T-helper 2 cell treated with Interferon-gamma antibody and Interleukin-4, amounts not matched to agents 5 μg/mL and 100 μg/mL, for 36 hours (primary cell): ENCODE results near the gene CEP135.
A peak's percentile ranks its signal among the peaks of the same experiment; 100 is the strongest.
"Not testable (repeated sequence)": the region's sequence is repeated elsewhere in the genome, so short reads cannot be mapped to it uniquely, and the experiment has no call there.

ENCODE experiments used
- DNase-seq: peaks from one replicate; pipeline ENCODE4 v3.0.0; 2021; ENCODE audit warnings: low spot score
- H3K27ac Mint-ChIP-seq: one replicate; pipeline ENCODE4 v1.8.0; 2021; ENCODE audit warnings: mild to moderate bottlenecking, mixed read lengths
- H3K27me3 Mint-ChIP-seq: one replicate; pipeline ENCODE4 v1.8.0; 2021; ENCODE audit warnings: low read depth, mixed read lengths
- H3K36me3 Mint-ChIP-seq: one replicate; pipeline ENCODE4 v1.8.0; 2021; ENCODE audit warnings: low read depth, mixed read lengths
- H3K4me1 Mint-ChIP-seq: one replicate; pipeline ENCODE4 v1.8.0; 2021; ENCODE audit warnings: low read depth, mixed read lengths
- H3K4me3 Mint-ChIP-seq: one replicate; pipeline ENCODE4 v1.8.0; 2022; ENCODE audit warnings: mild to moderate bottlenecking, moderate library complexity, mixed read lengths
- H3K9me3 Mint-ChIP-seq: one replicate; pipeline ENCODE4 v1.8.0; 2021; ENCODE audit warnings: mixed read lengths

CEP135 gene

DNA sequence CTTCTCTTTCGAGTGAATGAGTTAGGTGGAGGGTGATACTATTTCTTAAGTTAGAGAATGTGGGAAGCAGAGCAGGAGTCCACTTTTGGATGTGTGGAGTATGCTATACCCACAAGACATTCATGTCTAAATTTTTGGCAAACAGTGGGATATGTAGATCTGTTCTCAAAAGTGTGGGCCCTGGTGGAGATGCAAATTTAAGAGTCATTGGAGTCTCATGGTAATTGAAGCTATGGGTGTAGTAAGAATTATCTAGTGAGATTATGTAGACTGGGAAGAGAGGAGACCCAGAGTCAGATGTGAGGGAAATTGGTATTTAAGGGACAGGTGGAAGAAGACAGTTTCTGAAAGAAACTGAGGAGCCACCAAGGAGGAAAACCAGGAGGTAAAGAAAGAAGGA, 7.0 kb downstream of the CEP135 start:
- DNase-seq = no peak
- no peak overlapping the region for H3K27ac Mint-ChIP-seq

DNA sequence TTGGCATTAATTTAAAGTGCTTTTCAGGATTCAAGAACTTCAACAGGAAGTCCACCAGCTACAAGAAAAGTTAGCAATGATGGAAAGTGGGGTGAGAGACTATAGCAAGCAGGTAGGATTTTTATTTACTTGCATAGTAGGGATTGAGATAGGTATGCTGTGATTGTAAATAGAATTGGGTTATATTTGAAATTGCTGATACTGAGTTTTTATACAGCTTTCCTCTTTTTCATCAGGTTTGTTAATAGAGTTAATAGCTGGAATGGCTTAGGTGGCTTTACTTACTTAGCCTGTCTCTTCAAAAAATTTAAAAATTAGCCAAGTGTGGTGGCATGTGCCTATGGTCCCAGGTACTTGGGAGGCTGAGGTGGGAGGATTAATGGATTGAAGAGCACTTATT, 10.9 kb downstream of the CEP135 start:
- H3K27ac Mint-ChIP-seq = no peak overlapping the region
- DNase-seq = no peak
- no peaks in the 10 kb centered on the region for H3K27me3 Mint-ChIP-seq
- peaks cover 47% of the 10 kb centered on the region for H3K36me3 Mint-ChIP-seq
- no peaks in the 10 kb centered on the region for H3K4me1 Mint-ChIP-seq
- H3K4me3 Mint-ChIP-seq = no peak overlapping the region
- no peaks in the 10 kb centered on the region for H3K9me3 Mint-ChIP-seq

More for the DNA sequence above, 7.0 kb downstream of the CEP135 start:
- H3K36me3 Mint-ChIP-seq = peaks cover 48% of the 10 kb centered on the region
- H3K9me3 Mint-ChIP-seq = no peaks in the 10 kb centered on the region
- H3K4me1 Mint-ChIP-seq = peaks cover 5% of the 10 kb centered on the region
- H3K27me3 Mint-ChIP-seq = no peaks in the 10 kb centered on the region
- H3K4me3 Mint-ChIP-seq = no peak overlapping the region

DNA sequence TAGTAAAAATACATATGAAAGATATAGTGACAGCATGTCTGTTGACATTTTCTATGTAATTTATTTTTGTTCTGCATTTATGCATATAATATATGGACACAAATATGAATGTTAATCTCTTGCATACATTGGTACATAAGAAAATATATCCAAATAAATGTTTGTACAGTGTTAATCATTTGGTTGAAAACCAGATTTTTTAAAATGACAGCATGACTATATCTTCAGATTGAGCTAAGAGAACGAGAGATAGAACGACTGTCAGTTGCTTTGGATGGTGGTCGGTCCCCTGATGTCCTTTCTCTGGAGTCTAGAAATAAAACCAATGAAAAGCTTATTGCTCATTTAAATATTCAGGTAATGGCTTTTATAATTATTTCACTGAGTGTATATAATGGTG, 15.3 kb downstream of the CEP135 start:
- H3K4me1 Mint-ChIP-seq = no peaks in the 10 kb centered on the region
- H3K27ac Mint-ChIP-seq = no peak overlapping the region
- H3K27me3 Mint-ChIP-seq = no peaks in the 10 kb centered on the region
- H3K36me3 Mint-ChIP-seq = peaks cover 38% of the 10 kb centered on the region
- no peak for DNase-seq
- H3K9me3 Mint-ChIP-seq = no peaks in the 10 kb centered on the region
- no peak overlapping the region for H3K4me3 Mint-ChIP-seq

DNA sequence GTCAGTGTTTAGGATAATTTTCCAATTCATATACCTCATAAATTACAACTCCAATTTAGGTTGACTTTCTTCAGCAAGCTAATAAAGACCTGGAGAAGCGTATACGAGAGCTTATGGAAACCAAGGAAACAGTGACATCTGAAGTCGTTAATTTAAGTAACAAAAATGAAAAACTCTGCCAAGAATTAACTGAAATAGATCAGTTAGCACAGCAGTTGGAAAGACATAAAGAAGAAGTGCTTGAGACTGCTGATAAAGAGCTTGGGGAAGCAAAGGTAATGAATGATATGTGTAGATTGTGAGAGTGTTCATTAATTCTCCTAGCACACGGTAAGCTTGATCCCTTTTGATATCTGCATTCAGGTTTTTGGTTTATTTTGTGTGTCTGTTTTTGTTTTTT, 16.8 kb downstream of the CEP135 start:
- H3K4me1 Mint-ChIP-seq = no peaks in the 10 kb centered on the region
- DNase-seq = no peak
- peaks cover 33% of the 10 kb centered on the region for H3K36me3 Mint-ChIP-seq
- no peak overlapping the region for H3K27ac Mint-ChIP-seq
- H3K4me3 Mint-ChIP-seq = no peak overlapping the region
- H3K27me3 Mint-ChIP-seq = no peaks in the 10 kb centered on the region
- H3K9me3 Mint-ChIP-seq = no peaks in the 10 kb centered on the region

DNA sequence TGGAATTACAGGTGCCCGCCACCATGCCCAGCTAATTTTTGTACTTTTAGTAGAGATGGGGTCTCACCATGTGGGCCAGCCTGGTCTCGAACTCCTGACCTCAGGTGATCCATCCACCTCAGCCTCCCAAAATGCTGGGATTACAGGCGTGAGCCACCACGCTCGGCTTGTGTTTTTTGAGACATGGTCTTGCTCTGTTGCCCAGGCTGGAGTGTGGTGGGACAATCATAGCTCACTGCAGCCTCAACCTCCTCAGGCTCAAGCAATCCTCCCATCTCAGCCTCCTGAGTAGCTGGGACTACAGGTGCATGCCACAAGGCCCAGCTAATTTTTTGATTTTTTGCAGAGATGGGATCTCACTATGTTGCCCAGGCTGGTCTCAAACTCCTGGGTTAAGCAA, 17.6 kb downstream of the CEP135 start:
- H3K36me3 Mint-ChIP-seq = peaks cover 32% of the 10 kb centered on the region
- not testable (repeated sequence) for H3K9me3 Mint-ChIP-seq, H3K4me3 Mint-ChIP-seq, DNase-seq, H3K27ac Mint-ChIP-seq, H3K27me3 Mint-ChIP-seq, H3K4me1 Mint-ChIP-seq

DNA sequence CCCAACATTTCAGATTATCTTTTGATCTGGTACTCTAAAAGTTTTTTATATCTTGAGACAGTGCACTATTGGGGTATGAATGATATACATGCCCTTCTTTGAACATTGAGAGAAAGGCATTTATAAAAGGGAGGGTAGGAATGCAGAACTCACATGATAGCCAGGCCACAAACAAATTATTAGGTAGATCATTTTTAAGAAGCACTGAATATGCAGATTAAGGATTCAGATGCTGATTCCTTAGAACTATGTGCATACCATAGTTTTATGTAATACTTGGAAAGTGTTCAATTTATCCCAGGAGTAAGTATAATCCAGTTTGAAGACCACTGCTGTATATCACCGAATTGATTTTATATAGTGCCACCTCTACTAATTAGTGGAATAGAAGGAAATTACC, 18.6 kb downstream of the CEP135 start:
- H3K36me3 Mint-ChIP-seq = peaks cover 29% of the 10 kb centered on the region
- H3K27me3 Mint-ChIP-seq = no peaks in the 10 kb centered on the region
- no peaks in the 10 kb centered on the region for H3K4me1 Mint-ChIP-seq
- no peak for DNase-seq
- no peaks in the 10 kb centered on the region for H3K9me3 Mint-ChIP-seq
- no peak overlapping the region for H3K4me3 Mint-ChIP-seq
- H3K27ac Mint-ChIP-seq = no peak overlapping the region

DNA sequence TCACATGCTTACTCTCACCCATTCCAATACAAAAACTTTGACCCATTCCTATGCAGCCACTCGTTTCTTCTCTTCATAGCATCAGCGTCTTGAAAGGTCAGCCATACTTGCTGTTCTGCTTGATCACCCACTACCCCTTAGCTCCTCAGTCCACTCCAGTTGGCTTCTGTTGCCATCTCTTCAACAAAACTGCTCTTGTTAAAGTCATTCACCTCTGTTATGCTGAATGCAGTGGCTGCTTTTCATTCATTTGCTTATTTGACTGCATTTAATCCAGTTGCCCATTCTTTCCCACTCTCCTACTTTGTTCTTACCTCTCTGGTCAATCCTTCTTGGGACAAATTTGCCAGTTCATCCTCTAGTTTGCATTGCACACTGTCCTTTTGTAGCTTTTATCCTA, 24.9 kb downstream of the CEP135 start:
- H3K9me3 Mint-ChIP-seq = no peaks in the 10 kb centered on the region
- no peak for DNase-seq
- peaks cover 21% of the 10 kb centered on the region for H3K36me3 Mint-ChIP-seq
- H3K27ac Mint-ChIP-seq = no peak overlapping the region
- no peaks in the 10 kb centered on the region for H3K27me3 Mint-ChIP-seq
- no peak overlapping the region for H3K4me3 Mint-ChIP-seq
- H3K4me1 Mint-ChIP-seq = no peaks in the 10 kb centered on the region

DNA sequence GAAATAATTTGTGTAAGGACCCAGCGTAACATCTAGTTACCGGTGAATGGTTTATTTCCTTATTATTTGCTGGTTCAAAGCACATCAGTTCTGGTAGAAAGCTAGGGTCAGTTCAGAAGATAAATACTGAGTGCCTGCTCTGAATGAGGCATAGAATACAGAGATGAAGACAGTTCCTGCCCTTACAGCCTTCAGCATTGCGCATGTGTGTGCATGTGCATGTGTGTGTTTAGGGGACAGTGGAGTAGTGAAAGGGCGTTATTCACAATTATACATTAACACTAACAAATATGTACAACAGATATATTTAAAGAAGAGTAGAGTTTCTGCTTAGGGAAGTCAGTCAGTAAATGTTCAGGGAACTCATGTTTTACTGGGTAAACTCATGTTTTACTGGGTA, 29.1 kb downstream of the CEP135 start:
- Mint-ChIP-seq H3K27ac (no peak overlapping the region), H3K4me1 (no peaks in the 10 kb centered on the region), H3K27me3 (no peaks in the 10 kb centered on the region), H3K9me3 (no peaks in the 10 kb centered on the region), H3K36me3 (peaks cover 24% of the 10 kb centered on the region), H3K4me3 (no peak overlapping the region)
- no peak for DNase-seq

DNA sequence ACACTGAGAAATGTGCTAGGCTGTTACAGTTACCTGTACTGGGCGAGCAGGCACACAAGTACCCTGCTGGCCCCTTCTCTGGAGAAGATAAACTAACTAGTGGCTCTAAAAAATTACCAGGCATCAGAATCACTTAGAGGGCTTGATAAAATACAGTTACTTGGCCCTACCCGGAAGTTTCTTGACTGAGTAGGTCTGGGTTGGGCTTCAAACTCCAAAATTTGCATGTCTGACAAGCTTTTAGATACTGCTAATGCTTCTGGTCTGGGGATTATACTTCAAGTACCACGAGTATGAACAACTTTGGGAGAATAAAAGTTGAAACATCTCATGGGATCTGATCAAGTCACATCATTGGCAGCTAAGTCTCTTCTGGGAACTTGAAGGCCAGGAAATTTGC, 30.8 kb downstream of the CEP135 start:
- H3K9me3 Mint-ChIP-seq = no peaks in the 10 kb centered on the region
- H3K27me3 Mint-ChIP-seq = no peaks in the 10 kb centered on the region
- DNase-seq = no peak
- no peaks in the 10 kb centered on the region for H3K4me1 Mint-ChIP-seq
- peaks cover 25% of the 10 kb centered on the region for H3K36me3 Mint-ChIP-seq
- no peak overlapping the region for H3K4me3 Mint-ChIP-seq
- no peak overlapping the region for H3K27ac Mint-ChIP-seq

DNA sequence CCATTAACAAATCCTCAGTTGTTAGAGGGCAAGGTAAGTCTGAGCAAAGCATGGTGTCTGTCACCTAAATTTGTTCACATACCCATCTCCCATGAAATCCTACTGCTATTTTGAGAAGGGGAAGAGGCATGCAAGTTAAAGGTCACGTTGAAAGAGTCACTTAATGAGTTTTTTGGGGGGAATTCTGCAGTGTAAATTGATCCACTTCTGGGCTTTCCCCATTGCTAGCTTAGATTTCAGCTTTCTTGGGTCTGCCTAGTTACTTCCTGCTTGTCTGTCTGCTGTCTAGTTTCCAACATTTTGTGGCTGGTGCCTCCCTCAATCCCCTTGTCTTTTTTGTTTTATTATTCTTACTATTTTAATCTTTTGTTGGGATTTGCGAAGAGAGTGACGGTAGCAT, 32.0 kb downstream of the CEP135 start:
- H3K27me3 Mint-ChIP-seq = no peaks in the 10 kb centered on the region
- peaks cover 22% of the 10 kb centered on the region for H3K36me3 Mint-ChIP-seq
- no peaks in the 10 kb centered on the region for H3K9me3 Mint-ChIP-seq
- no peak for DNase-seq
- no peak overlapping the region for H3K4me3 Mint-ChIP-seq
- no peaks in the 10 kb centered on the region for H3K4me1 Mint-ChIP-seq
- no peak overlapping the region for H3K27ac Mint-ChIP-seq

DNA sequence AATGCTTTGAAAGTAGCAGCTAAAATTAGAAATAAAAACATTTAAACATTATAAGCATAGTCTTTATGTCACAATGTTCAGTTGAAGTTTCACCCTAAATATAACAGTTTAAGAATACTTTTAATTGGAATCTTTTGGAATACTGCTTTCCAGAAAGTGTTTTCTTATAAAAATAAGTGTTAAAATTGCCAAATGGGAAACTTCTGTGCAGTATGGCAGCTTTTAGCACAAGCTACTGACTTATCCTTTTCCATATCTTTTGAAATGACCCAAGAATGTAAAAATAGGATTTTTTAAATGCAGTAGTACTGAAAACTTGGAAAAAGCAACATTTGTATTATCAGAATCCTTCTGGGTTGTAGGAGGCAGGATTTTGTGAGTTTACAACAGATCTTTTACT, 34.2 kb downstream of the CEP135 start:
- no peak overlapping the region for H3K27ac Mint-ChIP-seq
- no peaks in the 10 kb centered on the region for H3K4me1 Mint-ChIP-seq
- no peaks in the 10 kb centered on the region for H3K27me3 Mint-ChIP-seq
- H3K9me3 Mint-ChIP-seq = no peaks in the 10 kb centered on the region
- H3K36me3 Mint-ChIP-seq = peaks cover 27% of the 10 kb centered on the region
- no peak overlapping the region for H3K4me3 Mint-ChIP-seq
- no peak for DNase-seq

DNA sequence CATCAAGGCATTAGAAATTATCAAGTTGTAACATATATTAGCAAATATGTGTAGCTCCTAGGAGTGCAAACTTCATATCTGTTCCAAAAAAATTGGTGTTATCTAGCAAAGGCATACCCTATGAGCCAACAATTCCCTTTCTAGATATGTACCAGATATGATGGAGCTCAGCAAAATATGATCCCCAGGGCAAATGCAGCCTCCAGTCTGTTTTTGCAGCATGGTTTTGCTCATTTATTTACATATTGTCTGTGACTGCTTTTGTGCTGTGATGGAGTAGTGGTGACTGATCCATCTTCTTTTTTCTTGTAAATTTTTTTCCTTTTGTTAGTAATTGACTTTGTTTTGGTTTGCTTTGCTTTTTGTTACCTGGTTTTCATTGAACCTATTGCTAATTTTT, 41.0 kb downstream of the CEP135 start:
- peaks cover 34% of the 10 kb centered on the region for H3K36me3 Mint-ChIP-seq
- no peaks in the 10 kb centered on the region for H3K9me3 Mint-ChIP-seq
- DNase-seq = no peak
- H3K27me3 Mint-ChIP-seq = no peaks in the 10 kb centered on the region
- peaks cover 25% of the 10 kb centered on the region for H3K4me1 Mint-ChIP-seq
- no peak overlapping the region for H3K4me3 Mint-ChIP-seq
- H3K27ac Mint-ChIP-seq = no peak overlapping the region

DNA sequence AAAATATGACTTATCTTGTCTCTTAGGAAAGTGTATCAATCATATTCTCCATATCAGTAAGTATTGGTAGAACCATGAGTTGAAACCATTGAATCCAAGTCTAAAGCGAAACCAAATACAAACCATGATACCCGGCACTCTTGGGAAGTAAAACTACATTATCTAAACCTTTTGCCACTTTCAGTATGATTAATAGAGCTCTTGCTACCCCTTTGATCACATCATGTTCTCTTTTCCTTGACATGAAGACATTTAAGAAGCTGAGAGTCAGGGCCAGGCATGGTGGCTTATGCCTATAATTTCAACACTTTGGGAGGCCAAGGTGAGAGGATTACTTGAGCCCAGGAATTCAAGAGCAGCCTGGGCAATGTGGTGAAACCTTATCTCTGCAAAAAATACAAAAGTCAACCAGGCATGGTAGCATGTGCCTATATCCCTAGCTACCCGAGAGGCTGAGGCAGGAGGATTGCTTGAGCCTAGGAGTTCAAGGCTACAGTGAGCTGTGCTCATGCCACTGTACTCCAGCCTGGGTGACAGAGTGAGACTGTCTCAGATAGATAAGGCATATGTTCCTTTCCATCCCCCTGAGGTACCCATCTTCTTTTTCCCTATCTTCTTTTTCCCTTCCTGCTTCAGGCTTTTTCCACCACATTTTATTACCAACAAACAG, 45.4 kb downstream of the CEP135 start:
- Mint-ChIP-seq H3K4me3 (peak overlapping the region; percentile 42), H3K9me3 (no peaks in the 10 kb centered on the region), H3K27me3 (no peaks in the 10 kb centered on the region), H3K4me1 (peaks cover 27% of the 10 kb centered on the region), H3K27ac (peak overlapping the region; percentile 65), H3K36me3 (peaks cover 51% of the 10 kb centered on the region)
- DNase-seq = peak; percentile 14

DNA sequence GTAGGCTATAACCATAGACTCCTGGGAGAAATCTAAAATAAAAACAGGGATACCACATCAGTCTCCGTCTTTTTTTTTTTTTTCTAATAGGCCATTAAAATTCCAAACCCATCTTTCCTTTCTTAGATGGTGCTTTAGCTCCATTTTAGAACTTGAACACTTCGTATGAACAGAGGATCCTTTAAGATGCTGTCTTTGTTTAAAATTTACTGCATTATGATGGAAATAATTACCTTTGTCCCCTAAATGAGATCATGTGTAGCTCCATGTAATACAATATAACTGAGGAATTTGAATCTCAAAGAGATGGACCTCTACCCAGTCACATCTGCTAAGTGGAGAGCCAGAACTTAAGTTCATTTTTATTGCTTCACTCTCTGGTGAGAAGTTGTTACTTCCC, 47.9 kb downstream of the CEP135 start:
- peaks cover 22% of the 10 kb centered on the region for H3K4me1 Mint-ChIP-seq
- H3K36me3 Mint-ChIP-seq = peaks cover 69% of the 10 kb centered on the region
- no peaks in the 10 kb centered on the region for H3K27me3 Mint-ChIP-seq
- H3K4me3 Mint-ChIP-seq = no peak overlapping the region
- no peak overlapping the region for H3K27ac Mint-ChIP-seq
- no peak for DNase-seq
- H3K9me3 Mint-ChIP-seq = peaks cover 4% of the 10 kb centered on the region

DNA sequence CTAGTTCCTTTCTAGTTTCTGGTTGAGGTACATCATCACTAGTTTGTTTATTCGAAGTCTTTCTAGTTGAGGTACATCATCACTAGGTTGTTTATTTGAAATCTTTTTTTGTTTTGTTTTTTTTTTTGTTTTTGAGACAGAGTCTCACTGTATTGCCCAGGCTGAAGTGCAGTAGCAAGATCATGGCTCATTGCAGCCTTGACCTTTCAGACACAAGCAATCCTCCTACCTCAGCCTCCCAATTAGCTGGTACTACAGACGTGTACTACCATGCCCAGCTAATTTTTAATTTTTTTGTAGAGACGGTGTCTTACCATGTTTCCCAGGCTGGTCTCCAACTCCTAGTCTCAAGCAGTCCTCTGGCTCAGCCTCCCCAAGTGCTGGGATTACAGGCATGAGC, 54.9 kb downstream of the CEP135 start:
- peaks cover 4% of the 10 kb centered on the region for H3K4me1 Mint-ChIP-seq
- H3K27ac Mint-ChIP-seq = no peak overlapping the region
- H3K27me3 Mint-ChIP-seq = no peaks in the 10 kb centered on the region
- H3K4me3 Mint-ChIP-seq = no peak overlapping the region
- no peak for DNase-seq
- H3K36me3 Mint-ChIP-seq = peaks cover 85% of the 10 kb centered on the region
- peaks cover 28% of the 10 kb centered on the region for H3K9me3 Mint-ChIP-seq
